ENCODE measurements around the gene CCNL1.

The CCNL1 gene

GRCh38 chr3:157170861-157171260 lies 10.9 kb upstream of the CCNL1 start:
- peak; percentile 72 to 87 (median 84) for DNase-seq

- no peak for DNase-seq
These were observed 7.6 kb upstream of the CCNL1 start for GRCh38 chr3:157167371-157168042.

- no peak for DNase-seq
These were observed 6.6 kb upstream of the CCNL1 start for GRCh38 chr3:157166561-157166960.

GRCh38 chr3:157166115-157166514 lies 6.2 kb upstream of the CCNL1 start:
- no peak for DNase-seq

GRCh38 chr3:157163217-157163953 lies 3.4 kb upstream of the CCNL1 start:
- peak; percentile 46 to 62 (median 54) for DNase-seq

- peak in 1 of 4 experiments; percentile 29 for DNase-seq
These were observed 2.7 kb upstream of the CCNL1 start for GRCh38 chr3:157162620-157163019.

GRCh38 chr3:157160658-157161424 lies 894 bp upstream of the CCNL1 start:
- peak; percentile 95 to 98 (median 96) for DNase-seq

- DNase-seq: peak; percentile 75 to 90 (median 82)
These were observed 748 bp downstream of the CCNL1 start for GRCh38 chr3:157159037-157159761.

- no peak for DNase-seq
These were observed 2.1 kb downstream of the CCNL1 start for GRCh38 chr3:157157836-157158235.

- peak in 1 of 4 experiments; percentile 41 for DNase-seq
These were observed 2.9 kb downstream of the CCNL1 start for GRCh38 chr3:157156837-157157635.

GRCh38 chr3:157155591-157155990 lies 4.4 kb downstream of the CCNL1 start:
- no peak for DNase-seq

GRCh38 chr3:157154563-157155330 lies 5.2 kb downstream of the CCNL1 start:
- DNase-seq: no peak

GRCh38 chr3:157152930-157153329 lies 7.0 kb downstream of the CCNL1 start:
- DNase-seq: no peak

GRCh38 chr3:157152438-157152837 lies 7.5 kb downstream of the CCNL1 start:
- DNase-seq: no peak

GRCh38 chr3:157151627-157152026 lies 8.3 kb downstream of the CCNL1 start:
- no peak for DNase-seq

GRCh38 chr3:157151151-157151550 lies 8.8 kb downstream of the CCNL1 start:
- DNase-seq: no peak

- DNase-seq: no peak
These were observed 10.7 kb downstream of the CCNL1 start for GRCh38 chr3:157149136-157149696.

- DNase-seq: no peak
These were observed 11.6 kb downstream of the CCNL1 start for GRCh38 chr3:157148196-157148889.

GRCh38 chr3:157147099-157147803 lies 12.7 kb downstream of the CCNL1 start:
- no peak for DNase-seq
